NAMALWA (cell line): ENCODE measurements around the gene PRND.
"Not testable (repeated sequence)": the region's sequence is repeated elsewhere in the genome, so short reads cannot be mapped to it uniquely, and the experiment has no call there.

Source experiments
- DNase-seq: peaks from one replicate; pipeline ENCODE4 v3.0.0-alpha.2; 2015; ENCODE audit warnings: low spot score

PRND gene

DNA sequence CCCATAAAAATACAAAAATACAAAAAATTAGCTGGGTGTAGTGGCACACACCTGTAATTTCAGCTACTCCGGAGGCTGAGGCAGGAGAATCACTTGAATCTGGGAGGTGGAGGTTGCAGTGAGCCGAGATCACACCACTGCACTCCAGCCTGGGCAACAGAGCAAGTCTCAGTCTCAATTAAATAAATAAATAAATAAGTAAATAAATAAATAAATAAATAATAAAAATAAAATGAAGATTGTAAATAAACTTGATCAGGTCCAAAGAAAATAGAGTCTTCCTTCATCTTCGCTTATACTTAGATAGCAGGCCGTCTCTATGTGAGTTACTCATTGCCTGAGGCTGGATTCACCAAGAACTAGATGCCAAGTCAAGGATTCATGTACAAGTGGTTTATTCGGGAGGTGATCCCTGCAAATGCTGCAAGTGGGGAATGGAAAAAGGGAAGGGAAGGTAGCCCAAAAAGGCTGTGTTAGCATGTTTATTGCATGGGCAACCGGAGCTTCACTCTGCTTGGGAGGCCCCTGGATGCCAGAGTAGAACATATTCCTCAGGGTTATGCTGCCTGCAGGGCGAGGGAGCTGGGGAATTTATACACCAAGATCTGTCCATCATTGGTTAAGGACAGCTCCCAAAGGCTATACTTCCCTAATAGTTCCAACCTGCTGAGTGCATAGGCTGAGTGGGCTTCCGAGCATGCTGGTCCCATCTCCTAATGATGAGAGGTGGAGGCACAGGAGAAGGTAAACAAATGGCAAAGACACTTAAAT, 16.3 kb downstream of the PRND start:
- no peak for DNase-seq

DNA sequence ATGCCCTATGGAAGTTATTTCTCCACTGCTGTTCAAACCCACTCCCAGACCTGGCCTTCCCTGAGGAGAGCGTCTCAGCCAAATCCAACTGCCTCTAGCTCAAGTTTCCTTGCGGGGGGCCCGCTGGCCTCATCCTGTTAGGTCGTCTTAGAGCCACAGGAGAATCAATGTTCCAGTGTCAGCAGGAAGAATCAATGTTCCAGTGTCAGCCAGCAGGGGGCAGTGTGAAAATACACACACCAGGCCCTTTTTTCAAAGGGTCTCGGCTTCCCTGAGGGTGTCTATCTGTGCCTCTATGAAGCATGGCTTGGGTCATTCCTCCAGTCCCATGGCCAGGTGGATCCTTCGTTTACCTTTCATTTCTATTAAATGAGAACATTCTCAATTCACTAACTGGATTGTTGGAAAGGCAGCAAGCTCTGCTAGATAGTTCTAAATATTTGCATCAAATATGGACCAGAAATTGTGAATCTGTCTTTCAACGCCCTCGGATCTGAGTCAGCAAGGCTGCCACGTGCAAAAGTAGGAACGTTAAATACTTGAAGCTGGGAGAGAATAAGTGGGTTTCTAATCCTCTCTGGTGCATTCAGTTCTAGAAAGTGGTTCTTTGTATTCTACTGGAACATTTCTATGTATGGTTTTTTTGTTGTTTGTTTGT, 19.2 kb downstream of the PRND start:
- peak; percentile 72 for DNase-seq

DNA sequence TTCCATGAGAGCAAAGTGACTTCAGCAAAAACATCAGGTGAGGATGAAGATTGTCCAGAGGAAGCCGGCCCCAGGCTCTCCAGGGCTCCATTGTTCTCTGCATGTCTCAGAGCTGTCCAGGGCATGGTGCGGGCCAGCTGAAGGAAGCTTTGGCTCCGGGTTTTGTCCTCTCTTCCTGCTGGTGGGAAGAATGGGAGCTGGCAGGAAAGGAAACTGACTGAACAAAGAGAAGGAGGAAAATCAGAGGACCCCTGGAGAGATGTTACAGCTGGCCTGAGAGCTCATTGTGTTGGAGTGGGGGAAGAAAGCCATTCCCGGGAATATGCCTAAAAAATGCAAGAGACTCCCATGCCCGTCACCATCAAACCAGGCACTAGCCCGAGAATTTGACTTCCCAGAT, 27.1 kb downstream of the PRND start:
- DNase-seq: no peak

DNA sequence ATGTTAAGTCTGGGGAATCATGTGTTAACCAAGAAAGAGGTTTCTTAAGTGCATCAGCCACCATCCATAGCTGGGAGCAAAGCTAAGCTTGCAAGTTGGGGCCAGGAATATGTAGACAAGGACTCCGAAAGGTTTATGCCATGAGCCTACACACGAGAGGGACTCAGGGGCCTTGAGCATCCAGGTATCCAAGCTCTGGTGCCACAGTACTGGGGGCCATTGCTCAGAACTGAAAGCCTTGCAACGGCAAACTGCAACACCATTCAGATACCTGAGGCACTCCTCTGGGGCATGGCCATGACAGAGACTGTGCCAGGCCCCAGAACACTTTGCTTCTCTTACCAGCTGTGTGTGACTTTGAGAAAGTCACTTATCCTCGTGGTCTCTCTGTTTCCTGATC, 27.6 kb downstream of the PRND start:
- no peak for DNase-seq

DNA sequence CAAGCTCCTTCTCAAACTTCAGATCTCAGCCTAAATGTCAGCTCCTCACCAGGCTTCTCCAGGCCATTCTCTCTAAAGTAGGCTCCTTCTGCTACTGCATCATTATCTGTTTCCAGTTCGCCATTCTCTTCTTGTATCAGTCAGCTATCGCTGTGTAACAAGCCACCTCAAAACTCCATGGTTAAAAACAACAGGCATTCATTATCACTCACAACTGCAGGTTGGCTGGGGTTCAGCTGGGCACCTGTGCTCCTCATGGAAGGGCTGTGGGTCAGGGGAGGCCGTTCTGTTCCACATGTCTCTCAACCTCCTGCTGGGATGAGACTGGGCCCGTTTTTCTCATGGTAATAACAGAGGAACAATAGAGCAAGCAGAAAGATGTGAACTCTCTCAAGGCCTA, 28.7 kb downstream of the PRND start:
- DNase-seq: no peak

DNA sequence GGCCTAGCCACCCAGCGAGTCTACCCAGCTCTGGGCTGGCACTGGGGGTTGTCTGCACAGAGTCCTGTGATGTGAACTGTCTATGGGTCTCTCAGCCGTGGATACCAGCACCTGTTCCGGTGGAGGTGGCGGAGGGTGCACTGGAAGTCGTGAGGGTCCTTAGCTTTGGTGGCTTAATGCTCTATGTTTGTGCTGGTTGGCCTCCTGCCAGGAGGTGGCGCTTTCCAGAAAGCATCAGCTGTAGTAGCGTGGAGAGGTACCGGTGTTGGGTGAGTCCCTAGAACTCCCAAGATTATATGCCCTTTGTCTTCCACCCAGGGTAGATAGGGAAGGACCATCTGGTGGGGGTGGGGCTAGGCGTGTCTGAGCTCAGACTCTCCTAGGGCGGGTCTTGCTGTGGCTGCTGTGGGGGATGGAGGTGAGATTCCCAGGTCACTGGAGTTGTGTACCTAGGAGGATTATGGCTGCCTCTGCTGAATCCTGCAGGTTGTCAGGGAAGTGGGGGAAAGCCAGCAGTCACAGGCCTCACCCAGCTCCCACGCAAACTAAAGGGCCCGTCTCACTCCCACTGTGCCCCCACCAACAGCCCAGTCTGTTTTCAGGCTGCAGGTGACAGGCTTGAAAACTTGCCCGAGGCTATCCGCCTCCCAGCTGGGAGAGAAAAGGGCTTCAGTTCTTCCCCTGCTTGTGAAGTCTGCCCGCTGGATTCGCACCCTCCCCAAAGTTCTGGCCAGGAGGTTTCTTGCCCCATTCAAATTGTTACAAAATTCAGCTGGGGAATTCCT, 37.6 kb downstream of the PRND start:
- DNase-seq: peak; percentile 53

DNA sequence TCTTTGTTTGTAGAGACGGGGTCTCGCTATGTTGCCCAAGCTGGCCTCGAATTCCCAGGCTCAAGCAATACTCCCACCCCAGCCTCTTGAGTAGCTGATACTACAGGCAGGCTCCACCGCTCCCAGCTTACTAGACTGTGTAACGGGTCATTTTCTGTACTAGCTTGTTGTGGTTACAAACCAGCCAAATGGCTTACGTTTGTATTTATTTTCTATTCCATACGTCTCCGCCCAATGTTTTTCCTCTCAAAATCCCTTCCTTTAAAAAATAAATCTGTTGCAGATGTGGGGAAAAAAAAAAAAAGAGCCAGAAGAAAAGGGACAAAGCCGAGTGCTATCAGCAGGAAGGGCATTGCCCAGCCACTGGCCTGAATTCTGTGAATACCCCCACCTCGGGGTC, 41.6 kb downstream of the PRND start:
- DNase-seq: no peak

DNA sequence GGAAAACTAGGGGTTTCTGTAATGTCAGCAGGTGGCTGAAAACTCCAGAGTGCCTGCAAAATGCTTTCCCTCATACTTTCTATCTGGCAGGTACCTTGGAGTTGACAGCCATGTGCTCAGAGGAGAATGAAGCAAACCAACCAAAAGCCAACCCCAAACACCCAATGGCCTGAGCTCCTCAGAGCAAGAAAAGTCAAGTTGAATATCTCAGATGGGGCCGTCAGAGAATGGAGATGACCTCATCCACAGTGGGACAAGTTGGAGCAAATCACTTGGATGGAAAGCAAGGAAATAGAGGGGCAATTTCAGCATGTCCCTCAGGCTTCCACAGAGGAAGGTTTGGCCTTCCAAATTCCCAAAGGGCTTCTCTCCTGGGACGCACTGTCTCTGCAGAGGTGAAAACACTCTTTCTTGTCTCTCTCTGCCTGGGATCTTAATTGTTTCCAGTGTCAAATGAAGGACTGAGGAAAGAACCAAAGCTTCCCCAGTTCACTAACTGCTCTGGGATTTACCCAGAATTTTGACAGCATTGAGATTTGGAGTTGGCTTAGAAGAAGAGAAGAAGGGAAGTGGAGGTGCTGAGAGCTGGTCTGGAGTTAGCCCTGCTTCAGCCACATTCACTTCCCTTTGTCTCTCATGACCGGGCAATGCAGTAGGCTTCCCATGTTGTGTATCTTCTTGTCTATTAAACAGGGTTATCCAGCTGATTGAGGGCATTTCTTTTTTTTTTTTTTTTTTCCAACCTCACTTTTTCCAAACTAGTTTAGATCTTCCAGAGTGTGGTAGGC, 42.2 kb downstream of the PRND start:
- no peak for DNase-seq

DNA sequence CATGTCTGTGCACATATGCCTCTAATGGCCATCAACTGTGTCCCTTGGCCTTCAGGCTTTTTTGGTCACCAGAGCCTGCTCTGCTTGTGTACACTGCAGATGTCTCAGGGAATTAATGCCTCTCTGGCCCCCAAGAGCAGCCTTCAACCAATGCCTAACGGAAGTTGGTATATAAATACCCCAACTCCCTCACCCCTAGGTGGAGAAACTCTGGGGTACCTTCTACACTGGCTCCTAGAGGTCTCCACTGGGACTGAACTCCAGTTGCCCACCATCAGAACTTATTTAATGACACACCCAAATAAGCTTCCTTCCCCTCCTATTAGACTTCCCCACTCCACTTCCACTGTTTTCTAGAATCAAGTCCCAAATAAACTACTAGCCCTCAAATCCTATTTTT, 43.1 kb downstream of the PRND start:
- DNase-seq: no peak

DNA sequence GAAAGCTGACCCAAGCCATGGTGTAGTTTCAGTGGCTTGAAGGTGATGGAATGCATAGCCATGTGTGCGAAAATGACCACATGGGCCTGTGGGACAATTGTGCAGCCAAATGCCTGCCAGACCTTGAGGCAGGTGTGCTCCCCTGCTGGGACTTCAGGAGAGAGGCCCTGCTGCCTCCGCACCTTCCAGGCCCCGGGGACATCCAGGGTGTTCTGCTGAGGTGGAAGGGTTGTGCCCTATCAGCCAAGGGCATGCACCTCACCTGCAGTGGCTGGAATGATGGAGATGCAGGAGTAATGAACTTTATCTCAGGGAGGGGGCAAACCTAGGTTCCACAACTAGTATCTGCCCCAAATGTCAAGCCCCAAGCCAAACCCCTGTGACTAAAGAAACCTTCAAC, 44.0 kb downstream of the PRND start:
- DNase-seq: no peak

DNA sequence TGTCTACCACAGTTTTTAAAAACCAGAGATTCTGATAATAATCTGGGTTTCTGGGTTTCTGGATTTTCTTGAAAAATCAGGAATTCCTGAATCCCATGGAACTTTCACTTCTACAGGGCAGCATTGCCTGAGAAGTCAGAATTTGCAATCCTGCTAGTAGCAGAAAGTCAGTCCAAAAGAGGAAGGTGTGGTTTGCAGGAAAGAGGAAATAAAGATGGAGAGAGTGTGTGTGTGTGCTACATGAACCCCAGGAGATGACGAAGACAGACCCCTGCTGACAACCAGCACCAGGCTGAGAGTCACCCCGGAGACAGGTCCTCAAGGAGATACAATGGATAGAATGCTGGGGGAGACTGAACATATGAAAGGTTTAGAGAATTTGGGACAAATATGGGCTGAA, 44.9 kb downstream of the PRND start:
- DNase-seq: peak; percentile 17

DNA sequence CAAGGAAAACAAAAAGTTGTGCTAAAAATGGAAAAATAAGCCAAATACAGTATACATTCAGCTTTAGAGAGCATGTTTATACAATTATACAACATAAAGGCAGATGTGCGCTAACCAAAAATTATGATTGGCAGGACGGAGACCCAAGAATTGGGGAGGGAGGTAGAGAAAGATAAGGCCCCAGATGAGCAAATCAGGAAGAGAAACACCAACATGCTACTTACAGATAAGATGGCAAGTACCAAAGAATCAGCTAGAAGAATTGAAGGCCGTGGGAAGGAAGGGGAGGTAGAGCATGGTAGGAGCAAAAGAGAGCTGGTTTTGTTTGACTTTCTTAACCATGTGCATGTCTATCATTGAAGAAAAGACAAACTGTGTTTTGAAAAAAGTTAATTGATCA, 45.4 kb downstream of the PRND start:
- no peak for DNase-seq

DNA sequence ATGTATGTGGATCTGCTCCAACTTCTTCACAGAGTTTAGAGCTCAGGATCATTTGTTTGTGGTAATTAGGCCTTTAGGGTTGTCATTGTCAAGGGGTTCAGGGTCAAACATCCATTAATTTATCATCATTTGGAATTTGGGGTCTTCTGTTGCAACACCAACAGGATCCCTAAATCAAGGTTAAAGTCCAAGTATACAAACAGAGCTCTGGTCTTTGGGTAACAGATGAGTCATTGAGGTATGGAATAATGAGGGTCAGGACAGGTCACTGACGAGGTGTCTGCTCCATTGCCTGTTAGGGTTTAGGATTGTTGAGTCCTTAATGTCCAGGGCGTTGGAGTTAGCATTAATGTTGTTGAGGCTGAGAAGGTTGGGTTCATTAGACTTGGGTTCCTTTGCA, 47.6 kb downstream of the PRND start:
- no peak for DNase-seq

DNA sequence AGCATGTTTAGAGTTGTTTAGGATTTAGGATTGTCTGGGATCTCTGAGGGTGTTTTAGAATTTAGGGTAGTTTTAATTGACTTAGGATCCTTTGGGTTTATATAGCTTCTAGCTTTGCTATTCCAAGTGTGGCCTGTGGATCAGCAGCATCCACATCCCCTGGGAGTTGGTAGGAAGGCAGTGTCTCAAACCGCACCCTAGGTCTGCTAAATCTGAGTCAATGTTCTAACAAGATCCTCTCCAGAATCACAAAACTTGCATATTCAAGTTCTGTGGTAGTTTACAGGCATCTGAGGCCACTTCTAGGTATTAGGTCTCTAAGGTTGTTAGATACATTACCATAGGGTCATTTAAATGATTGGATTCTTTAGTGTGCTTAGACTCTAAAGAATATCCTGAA, 48.3 kb downstream of the PRND start:
- no peak for DNase-seq

DNA sequence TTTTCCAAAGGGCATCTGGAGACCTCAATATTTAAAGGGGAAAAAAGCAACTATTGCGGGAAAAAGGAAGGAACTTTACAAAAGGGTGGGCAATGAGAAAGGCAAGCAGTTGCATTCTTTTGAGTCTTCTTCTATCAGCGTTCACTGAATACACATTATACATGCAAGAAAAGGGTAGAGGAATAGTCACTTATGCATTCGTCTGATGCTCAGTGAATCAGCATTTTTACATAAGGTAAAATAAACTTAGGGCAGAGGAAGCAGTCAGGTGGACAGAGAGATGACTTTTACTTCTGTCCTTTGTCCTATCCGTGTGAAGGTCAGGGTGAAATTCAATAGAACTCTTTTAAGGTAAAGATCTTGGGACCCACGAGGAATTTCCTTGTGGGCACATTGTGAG, 49.3 kb downstream of the PRND start:
- DNase-seq: no peak

DNA sequence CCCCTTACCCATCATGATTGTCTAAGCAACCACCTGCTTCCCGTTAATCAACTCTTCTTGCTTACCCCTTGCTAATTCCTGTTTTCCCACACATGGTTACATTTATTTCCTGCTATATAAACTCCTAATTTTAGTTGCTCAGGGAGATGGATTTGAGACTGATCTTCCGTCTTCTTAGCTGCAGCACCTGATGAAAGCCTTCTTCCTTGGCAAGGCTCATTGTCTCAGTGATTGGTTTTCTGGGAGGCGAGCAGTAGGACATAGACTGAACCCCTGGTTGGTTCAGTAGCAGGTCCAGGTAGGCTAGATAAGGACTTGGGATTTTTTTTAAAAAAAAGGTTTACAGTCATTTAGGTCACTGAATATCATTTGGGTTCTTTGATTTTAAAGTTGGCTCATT, 50.4 kb downstream of the PRND start:
- no peak for DNase-seq

DNA sequence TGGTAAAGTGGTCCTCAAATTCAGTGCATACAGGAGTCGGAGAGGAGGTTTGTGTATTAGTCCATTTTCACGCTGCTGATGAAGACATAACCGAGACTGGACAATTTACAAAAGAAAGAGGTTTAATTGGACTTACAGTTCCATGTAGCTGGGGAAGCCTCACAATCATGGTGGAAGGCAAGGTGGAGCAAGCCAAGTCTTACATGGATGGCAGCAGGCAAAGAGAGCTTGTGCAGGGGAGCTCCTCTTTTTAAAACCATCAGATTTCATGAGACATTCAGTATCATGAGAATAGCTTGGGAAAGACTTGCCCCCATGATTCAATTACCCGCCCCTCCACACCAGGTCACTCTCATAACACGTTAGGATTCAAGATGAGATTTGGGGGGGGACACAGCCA, 51.3 kb downstream of the PRND start:
- not testable (repeated sequence) for DNase-seq

DNA sequence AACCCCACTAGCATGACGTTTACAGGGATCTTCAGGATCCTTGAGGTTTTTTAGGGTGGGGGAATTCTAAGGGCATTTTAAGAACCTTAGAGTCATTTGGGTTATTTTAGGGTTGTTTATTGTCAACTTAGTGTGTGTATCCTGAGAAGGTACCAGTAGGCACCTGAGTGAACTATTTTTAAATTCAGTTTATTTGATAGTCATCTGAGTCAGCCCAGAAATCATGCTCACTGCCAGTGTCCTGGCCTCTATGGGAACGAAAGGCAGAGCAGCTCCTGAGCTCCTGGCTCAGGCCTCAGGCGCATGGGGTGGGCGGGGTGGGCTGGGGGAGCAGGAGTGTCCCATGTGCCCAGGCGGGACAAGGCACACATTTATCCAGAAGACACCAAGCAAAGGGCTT, 52.0 kb downstream of the PRND start:
- no peak for DNase-seq

DNA sequence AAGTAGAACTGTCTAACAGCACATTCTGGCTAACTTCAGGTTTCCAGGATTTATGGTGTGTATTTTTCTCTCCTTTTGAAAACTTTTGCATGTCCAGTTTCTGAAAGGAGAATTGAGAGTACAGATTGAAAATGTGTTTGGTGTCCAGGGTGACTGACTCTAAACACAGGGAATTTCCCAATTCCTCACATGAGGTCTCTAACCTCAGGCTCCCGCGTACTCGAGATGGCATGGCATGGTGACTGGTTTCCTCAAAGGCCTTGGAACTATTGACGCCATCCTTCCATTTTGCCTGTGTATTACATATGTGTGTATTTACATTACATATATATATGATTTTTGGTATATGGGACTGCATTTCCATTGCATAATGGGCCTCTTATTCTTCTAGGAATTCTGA, 52.5 kb downstream of the PRND start:
- DNase-seq: no peak

DNA sequence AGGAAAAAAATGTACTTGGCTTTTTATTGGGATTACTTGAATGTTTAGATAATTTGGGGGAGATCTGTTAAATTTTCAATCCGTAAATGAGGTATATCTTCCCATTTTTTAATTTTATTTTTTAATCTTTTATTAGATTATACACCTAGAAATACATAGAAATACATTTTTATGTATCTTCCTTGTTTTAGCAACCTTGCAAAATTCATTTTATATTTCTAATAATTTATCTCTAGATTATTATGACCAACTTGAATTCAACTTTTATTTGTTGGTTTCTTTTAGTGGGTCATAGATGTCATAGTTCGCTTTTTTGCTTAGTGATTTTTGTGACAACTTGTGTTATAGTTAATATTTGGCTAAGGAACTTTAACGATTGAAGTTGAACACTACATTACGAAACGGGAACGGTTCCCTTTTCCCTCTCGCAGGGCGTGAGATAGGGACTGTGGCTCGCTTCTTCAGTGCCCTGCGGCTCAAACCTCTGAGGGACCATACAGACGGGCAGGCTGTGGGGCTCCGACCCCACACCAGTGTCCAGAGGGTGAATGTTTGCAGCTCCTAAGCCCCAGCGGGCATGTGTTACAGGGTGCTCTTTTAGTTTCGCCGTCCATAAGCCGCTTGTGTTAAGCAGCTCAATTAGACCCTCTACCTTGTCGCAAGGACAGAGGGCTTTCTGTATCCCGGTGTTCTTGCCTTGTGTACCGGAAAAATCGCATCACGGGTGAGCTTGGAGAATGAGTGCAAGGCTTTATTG, 53.8 kb downstream of the PRND start:
- DNase-seq: no peak

DNA sequence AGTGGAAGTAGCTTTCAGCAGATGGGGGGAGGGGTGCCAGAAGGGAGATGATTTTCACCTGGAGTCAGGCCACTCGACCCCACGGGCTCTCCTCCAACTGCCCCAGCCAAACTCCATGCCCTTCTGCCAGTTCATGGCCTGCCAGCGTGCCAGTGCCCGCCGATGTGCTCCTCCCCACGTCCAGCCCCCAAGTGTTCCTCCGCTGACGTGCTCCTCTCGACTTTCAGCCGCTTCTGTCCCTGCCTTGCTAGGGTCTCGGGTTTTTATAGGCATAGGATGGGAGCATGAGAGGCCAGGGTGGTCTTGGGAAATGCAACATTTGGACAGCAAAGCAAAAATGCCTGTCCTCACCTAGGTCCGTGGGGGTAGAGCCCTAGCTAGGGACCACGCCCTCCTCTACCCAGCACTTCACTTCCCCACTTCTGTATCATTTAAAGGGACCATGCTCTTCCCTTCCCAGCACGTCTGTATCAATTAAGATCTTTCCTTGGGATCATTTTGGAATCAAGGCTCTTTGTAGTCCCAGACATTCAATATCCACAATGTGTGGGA, 54.4 kb downstream of the PRND start:
- DNase-seq: no peak
